ENCODE results near the gene GNA14.
"Not testable (repeated sequence)": the region's sequence is repeated elsewhere in the genome, so short reads cannot be mapped to it uniquely, and the experiment has no call there.

GRCh38 chr9:77489405-77490163, 158.5 kb downstream of the GNA14 start:
- TF ChIP-seq POLR2AphosphoS5 (IDR thresholded peaks at IDR 0.05; ENCODE audit: low read depth); EZH2 (IDR thresholded peaks at IDR 0.05; ENCODE audit: low read depth, unreplicated experiment); CTCF (conservative IDR thresholded peaks at IDR 0.05; ENCODE audit: low read depth in 2 of 2); STAT1 (IDR thresholded peaks at IDR 0.05; ENCODE audit: unreplicated experiment); EZH2phosphoT487 (IDR thresholded peaks at IDR 0.05; ENCODE audit: unreplicated experiment); ETS1 (IDR thresholded peaks at IDR 0.05); REST (IDR thresholded peaks at IDR 0.05; ENCODE audit: unreplicated experiment); JUNB (IDR thresholded peaks at IDR 0.05; ENCODE audit: unreplicated experiment); ZNF114 (CRISPR knock-in tag; IDR thresholded peaks at IDR 0.05); CREB1 (CRISPR knock-in tag; IDR thresholded peaks at IDR 0.05; ENCODE audit: low read depth); ZNF331 (CRISPR knock-in tag; IDR thresholded peaks at IDR 0.05; ENCODE audit: low read depth); NANOG (IDR thresholded peaks at IDR 0.05; ENCODE audit: borderline replicate concordance); ZNF462 (CRISPR knock-in tag; IDR thresholded peaks at IDR 0.05): not testable (repeated sequence)

Measured in GM23338 (cell line).